ENCODE measurements around the gene GLIPR2.

The GLIPR2 gene

DNA sequence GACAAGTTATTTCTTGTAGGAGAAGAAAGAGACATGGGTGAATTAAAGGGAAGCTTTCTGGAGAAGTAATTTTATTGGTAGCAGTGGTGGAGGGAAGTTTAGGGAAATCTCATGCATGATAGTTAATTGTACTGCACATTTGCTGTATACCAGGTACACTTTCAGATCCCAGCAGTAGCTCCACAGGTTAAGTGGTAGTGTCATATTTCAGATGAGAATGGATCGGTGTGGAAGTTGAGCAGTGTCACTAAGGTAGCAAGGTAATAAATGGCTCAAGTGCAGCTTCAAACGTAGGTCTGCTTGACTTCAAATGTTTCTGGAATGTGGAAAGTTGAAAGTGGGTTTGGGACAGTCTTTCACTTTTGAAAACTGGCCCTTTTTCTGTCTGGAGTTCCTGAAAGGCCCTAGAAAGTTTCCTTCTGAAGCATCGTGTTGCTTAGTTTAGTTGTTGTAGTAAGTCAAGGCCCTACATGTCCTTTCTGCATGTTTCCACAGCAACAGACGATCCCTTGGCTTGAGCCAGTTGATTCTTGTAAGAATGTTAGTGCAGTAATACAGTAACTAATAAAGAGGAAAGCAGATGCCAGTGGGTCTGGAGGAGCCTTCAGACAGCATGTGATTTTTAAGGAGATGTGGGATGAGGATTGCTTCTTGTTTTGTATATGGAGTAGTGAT lies 57.9 kb downstream of the GLIPR2 start:
- DNase-seq (ENCODE audit: low spot score), result no peak

DNA sequence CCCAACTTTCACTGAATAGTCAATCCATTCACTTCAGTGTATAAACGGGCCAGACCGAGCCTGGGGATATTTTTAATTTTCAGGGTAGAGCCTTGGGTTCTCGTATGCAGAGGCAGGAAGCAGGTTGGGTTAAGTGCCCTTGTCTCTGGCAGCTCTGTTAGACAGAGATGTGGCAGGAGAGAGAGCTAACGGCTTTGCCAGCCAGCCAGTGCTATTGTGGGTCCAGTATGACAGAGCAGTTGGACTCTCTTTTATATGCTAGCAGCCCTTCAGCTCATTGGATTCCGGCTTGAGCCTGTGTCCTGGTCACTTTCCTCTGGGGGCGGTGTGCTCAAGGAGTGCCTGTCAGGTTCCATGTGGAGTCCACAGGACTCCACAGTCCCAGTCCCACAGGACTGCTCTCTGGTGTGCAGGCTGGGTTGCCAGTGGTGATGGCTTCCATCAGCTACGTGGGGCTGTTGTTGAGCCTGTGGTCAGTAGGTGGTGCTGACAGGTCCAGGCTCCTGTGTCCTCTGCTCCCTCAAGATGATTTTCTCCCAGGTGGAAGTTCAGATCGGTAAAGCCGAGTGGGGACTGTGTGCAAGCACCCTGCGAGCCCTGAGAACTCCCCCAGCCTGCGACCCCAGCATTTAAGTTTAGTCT lies 68.5 kb downstream of the GLIPR2 start:
- DNase-seq (ENCODE audit: low spot score), result no peak

DNA sequence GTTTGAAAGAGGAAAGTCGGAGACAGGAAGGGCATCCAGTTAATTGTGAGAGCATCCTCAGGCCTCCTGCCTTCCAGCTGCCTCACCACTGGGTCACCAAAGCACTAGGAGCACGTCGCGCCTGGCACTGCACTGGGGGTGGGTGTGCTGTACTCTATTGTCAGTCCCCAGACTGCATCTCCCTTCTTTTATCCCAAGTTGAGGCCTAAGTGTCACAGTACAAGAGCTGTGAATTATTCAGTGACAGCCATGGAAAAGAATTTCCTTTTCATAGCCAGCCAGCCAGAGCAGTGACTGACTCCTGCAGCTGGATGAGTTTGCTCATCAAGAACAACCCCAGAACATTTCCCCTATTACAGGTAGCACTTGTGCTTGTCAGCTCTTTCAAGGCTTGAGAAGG lies 70.5 kb downstream of the GLIPR2 start:
- peak; percentile 47 for DNase-seq (ENCODE audit: low spot score)

DNA sequence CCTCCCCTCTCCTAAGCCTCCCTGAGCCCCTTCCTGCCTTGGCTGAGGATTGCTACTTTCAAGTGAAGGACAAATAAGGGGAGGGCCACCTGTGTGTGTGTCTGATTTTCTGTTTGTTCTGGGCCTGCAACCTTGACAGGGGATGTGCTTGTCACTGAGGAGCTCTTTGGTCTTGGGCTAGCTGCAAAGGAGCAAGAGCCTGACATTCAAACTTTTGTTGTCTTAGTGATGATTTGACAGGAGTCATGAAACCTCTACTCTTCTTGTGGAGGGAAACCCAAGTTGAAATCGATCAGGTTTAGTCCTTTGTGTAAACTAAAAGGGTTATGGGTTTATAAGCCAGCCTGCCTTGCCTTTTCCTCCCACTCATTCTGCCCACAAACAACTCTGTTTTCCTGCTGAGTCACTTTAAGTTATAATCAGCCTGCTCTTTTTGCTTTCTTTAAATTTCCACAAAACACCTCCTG lies 71.0 kb downstream of the GLIPR2 start:
- DNase-seq (ENCODE audit: low spot score), result no peak

DNA sequence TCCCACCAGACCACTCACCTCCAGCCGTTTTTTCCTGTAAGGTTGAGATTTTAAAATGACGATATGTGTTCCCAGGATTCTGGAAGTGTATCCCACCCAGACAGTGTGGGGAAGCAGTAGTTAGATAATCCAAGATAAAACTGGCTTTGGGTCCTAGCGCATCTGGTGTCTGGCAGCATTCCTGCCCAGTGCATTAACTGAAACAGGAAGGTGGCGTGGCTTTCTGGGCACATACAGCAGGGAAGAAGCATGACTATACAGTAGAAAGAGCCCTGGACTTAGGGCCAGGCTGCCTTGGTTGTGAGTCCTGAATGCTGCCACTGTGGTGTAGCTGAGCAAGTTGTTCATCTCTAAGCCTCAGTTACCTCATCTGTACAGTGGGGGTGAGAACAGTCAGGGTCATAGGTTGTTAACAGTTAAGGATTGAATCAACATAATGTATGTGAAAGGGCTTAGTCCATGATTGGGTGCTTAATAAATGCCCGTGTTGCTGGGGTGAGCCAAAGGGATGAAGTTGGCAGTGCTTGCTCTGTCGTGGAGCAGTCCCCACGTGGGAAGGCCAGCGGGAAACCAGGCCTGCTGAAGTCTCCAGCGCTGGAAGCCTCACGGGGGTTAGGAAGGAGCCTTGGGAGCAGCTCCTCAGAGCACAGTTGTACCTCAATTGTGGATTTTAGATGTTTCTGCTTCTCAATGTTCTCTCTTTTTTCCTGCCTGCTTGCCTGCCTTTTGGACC lies 72.2 kb downstream of the GLIPR2 start:
- DNase-seq (ENCODE audit: low spot score), result no peak

DNA sequence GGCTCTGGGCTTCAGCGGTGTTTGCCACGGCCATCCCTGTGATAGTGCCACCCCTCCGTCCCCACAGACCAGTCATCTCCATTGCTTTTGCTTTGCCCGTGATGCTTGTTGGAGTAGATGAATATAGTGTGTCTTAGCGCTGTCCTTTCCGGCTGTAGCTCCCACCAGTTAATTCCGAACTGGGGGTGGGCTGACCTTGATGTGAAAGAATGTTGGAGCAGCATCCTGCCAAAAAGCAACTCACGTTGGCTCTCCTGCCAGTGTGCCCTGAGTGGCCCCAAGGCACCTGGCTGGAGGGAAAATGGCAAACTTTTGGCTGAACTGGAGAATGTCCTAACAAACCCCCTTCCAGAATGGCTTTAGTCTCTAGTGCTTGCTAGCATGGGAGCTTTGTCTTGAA lies 74.2 kb downstream of the GLIPR2 start:
- DNase-seq (ENCODE audit: low spot score), result no peak

DNA sequence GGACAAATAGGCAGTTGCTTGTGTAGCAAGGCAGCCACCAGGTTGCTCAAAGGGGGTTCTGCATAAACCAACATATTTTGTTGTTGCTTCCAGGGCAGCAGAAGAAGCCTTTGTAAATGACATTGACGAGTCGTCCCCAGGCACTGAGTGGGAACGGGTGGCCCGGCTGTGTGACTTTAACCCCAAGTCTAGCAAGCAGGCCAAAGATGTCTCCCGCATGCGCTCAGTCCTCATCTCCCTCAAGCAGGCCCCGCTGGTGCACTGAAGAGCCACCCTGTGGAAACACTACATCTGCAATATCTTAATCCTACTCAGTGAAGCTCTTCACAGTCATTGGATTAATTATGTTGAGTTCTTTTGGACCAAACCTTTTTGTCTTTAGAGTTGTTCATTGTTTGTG lies 75.0 kb downstream of the GLIPR2 start:
- no peak for DNase-seq (ENCODE audit: low spot score)

DNA sequence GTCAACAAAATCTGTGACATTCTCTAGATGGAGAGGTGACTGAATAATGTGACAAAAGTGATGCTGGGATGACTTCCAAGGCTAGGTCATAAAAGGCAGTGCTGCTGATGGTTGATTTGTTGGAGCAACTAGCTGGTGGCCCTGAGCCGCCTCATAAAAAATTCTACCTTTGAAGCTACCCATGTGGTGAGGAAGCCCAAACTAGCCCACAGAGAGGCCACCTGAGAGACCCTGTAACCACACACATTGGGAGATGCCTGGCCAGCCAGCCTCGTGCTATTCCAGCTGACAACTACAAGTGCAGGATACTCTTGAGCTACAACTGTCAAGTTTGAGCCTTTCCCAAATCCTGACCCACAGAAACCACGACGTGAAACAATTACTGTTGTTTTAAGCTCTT lies 76.9 kb downstream of the GLIPR2 start:
- DNase-seq (ENCODE audit: low spot score), result no peak

Measured in hepatic stellate cell (primary cell).